CD4-positive, alpha-beta T cell (primary cell): Measurements from ENCODE around the gene SMYD3. TPM values are rescaled to one million over a fixed set of nuclear protein-coding genes. Genes with fewer than 3 reads are reported as not detected.

Experiments
- ATAC-seq: fragments of 200-7000 bp; cut with Tn5 transposase; one replicate; pipeline ENCODE4 v1.10.0; 2022; ENCODE audit warnings: mild to moderate bottlenecking; ENCODE audit not compliant: poor library complexity
- CTCF ChIA-PET: fragments of 350-600 bp; sonication (Branson Sonifier 250); formaldehyde crosslinking; loops from one replicate; lab custom pipeline; 2021; ENCODE audit warnings: antibody characterized with exemption, inconsistent platforms; lab: Charles Lee
- POLR2A ChIA-PET: fragments of 350-600 bp; sonication (Branson Sonifier 250); formaldehyde crosslinking; loops from one replicate; lab custom pipeline; 2021; ENCODE audit warnings: antibody characterized with exemption, inconsistent platforms; lab: Charles Lee
- DNase-seq, 14 experiments: peaks; one replicate each; pipeline ENCODE4 v3.0.0-alpha.2; 2013 to 2020; ENCODE audit warnings: mixed read lengths in 2 of 14
- H3K27ac ChIP-seq, 2 donors: one replicate each; pipeline versions ENCODE4 v1.5.1 to v1.7.0; 2013; ENCODE audit warnings: low read length in 2 of 2, low read depth in 1 of 2, mild to moderate bottlenecking in 1 of 2
- H3K27me3 ChIP-seq, 2 experiments: 1 replicate in 1 of 2; 2 replicates in 1 of 2; pipeline versions ENCODE4 v1.6.1 to v1.7.0; 2013; ENCODE audit warnings: low read length in 2 of 2, control low read depth in 1 of 2, mild to moderate bottlenecking in 1 of 2, moderate library complexity in 1 of 2; ENCODE audit not compliant: insufficient read depth in 2 of 2, control insufficient read depth in 1 of 2
- H3K36me3 ChIP-seq: one replicate; pipeline ENCODE4 v1.6.1; 2013; ENCODE audit warnings: low read length, control low read depth; ENCODE audit not compliant: insufficient read depth
- H3K4me1 ChIP-seq: one replicate; pipeline ENCODE4 v1.6.1; 2013; ENCODE audit warnings: low read length, control low read depth; ENCODE audit not compliant: insufficient read depth
- H3K4me3 ChIP-seq: one replicate; pipeline ENCODE4 v1.5.1; 2013; ENCODE audit warnings: mild to moderate bottlenecking, low read length, moderate library complexity
- H3K9me3 ChIP-seq, 2 experiments: 1 replicate in 1 of 2; 2 replicates in 1 of 2; pipeline versions ENCODE4 v1.6.1 to v1.7.0; 2013; ENCODE audit warnings: low read length in 2 of 2, mild to moderate bottlenecking in 2 of 2, control low read depth in 1 of 2, moderate library complexity in 1 of 2; ENCODE audit not compliant: control insufficient read depth in 1 of 2, insufficient read depth in 1 of 2
- H3K27ac Mint-ChIP-seq: one replicate; pipeline ENCODE4 v1.8.0; 2020; ENCODE audit warnings: mixed read lengths
- H3K27me3 Mint-ChIP-seq: one replicate; pipeline ENCODE4 v1.8.0; 2021; ENCODE audit warnings: mixed read lengths
- H3K36me3 Mint-ChIP-seq: one replicate; pipeline ENCODE4 v1.8.0; 2021; ENCODE audit warnings: low read depth, mixed read lengths
- H3K4me1 Mint-ChIP-seq: one replicate; pipeline ENCODE4 v1.8.0; 2021; ENCODE audit warnings: low read depth, mixed read lengths
- H3K4me3 Mint-ChIP-seq: one replicate; pipeline ENCODE4 v1.8.0; 2020; ENCODE audit warnings: mild to moderate bottlenecking, mixed read lengths
- H3K9me3 Mint-ChIP-seq: one replicate; pipeline ENCODE4 v1.8.0; 2020; ENCODE audit warnings: mixed read lengths
- CTCF ChIP-seq: fragments of 200-600 bp; IDR thresholded peaks from one replicate; pipeline ENCODE4 v1.8.0; 2022; ENCODE audit warnings: antibody characterized with exemption, mild to moderate bottlenecking
- intact Hi-C, 2 experiments: fragments of 100-400 bp; cut with DNase I in 1 of 2; cut with micrococcal nuclease in 1 of 2; formaldehyde crosslinking; loops; one replicate each; pipeline versions ENCODE4 v1.15.1 to v1.9.0; 2023 to 2025; cut with DNase I, micrococcal nuclease
- polyA plus RNA-seq, 2 donors: library from polyadenylated mRNA; unstranded; fragments of 120-200 nt; gene quantifications; one replicate each; pipeline ENCODE4 v1.2.1, GENCODE V29; 2013
- total RNA-seq, 174 experiments: library from RNA in 2 of 174; stranded (reverse) in 2 of 174; gene quantifications; one replicate each; pipeline ENCODE4 v1.2.3 and lab custom pipeline; 2021 to 2026

Gene SMYD3
- total RNA-seq: 10 to 100 TPM; 18.8 to 19.6 TPM
- 11.5 TPM for polyA plus RNA-seq (2013, experiment 1 of 2)
- polyA plus RNA-seq (2013, experiment 2 of 2): 11.7 TPM
- total RNA-seq (lab: John Stamatoyannopoulos, UW): 3.1 to 21.6 (median 11.3) reads per million in 172 experiments

- peak; percentile 85 for ATAC-seq
- Histone ChIP-seq H3K27me3 (no peaks in the 10 kb centered on the region), H3K4me3 (peak within 1 kb of the TSS; percentile 81), H3K36me3 (no peaks in the 10 kb centered on the region), H3K4me1 (peaks cover 20% of the 10 kb centered on the region), H3K9me3 (no peaks in the 10 kb centered on the region), H3K27ac (peak within 1 kb of the TSS in 1 of 2 donors; percentile 27)
- intact Hi-C loops: loop anchor here (2.0 to 5.0 kb wide), 4 partner anchors 60 to 600 kb away; partner anchors contain the start of genes AHCTF1 (in 1 of the 2), CNST (in 1 of the 2) and TFB2M (in 1 of the 2)
- peaks cover 37% of the 10 kb centered on the region for H3K4me1 Mint-ChIP-seq
- peak within 1 kb of the TSS; percentile 94 for H3K4me3 Mint-ChIP-seq
- H3K36me3 Mint-ChIP-seq: peaks cover 5% of the 10 kb centered on the region
- TF ChIP-seq CTCF: no peak
- no peaks in the 10 kb centered on the region for H3K27me3 Mint-ChIP-seq
- CTCF ChIA-PET: interaction anchor here (1.0 to 1.3 kb wide), 3 partner anchors 8 to 60 kb away, joined by 3 to 5 read pairs (median 3); no protein-coding TSS in a partner anchor
- H3K9me3 Mint-ChIP-seq: no peaks in the 10 kb centered on the region
- peak; percentile 57 to 93 (median 73) for DNase-seq
- POLR2A ChIA-PET: interaction anchor here (0.6 to 2.1 kb wide), 3 partner anchors 9 to 425 kb away, joined by 3 to 7 read pairs (median 5); partner anchors contain the start of genes AHCTF1, CNST and TFB2M
- peak within 1 kb of the TSS; percentile 90 for H3K27ac Mint-ChIP-seq
Observed at GRCh38 chr1:246506674-246507481, at the start of gene SMYD3. TSS of gene SMYD3 (minus strand) at chr1:246507279.

- TF ChIP-seq CTCF: no peak
- ChIA-PET POLR2A (no interaction called here), CTCF (interaction anchor here (0.6 kb wide), 1 partner anchor 146 kb away, joined by 3 read pairs; no protein-coding TSS in a partner anchor)
- Histone ChIP-seq H3K27me3 (no peaks in the 10 kb centered on the region), H3K4me1 (no peaks in the 10 kb centered on the region), H3K4me3 (no peak overlapping the region), H3K9me3 (no peaks in the 10 kb centered on the region), H3K27ac (no peak overlapping the region), H3K36me3 (peaks cover 73% of the 10 kb centered on the region)
- peaks cover 94% of the 10 kb centered on the region for H3K36me3 Mint-ChIP-seq
- no peak for ATAC-seq
- DNase-seq: no peak
- intact Hi-C loops: no loop called here
- peaks cover 4% of the 10 kb centered on the region for H3K4me1 Mint-ChIP-seq
- H3K27me3 Mint-ChIP-seq: no peaks in the 10 kb centered on the region
- no peaks in the 10 kb centered on the region for H3K9me3 Mint-ChIP-seq
- H3K4me3 Mint-ChIP-seq: no peak overlapping the region
- no peak overlapping the region for H3K27ac Mint-ChIP-seq
Observed at GRCh38 chr1:246554201-246554600, 47.1 kb upstream of the SMYD3 start.

- Mint-ChIP-seq H3K4me3 (no peak overlapping the region), H3K27me3 (no peaks in the 10 kb centered on the region), H3K4me1 (peaks cover 4% of the 10 kb centered on the region), H3K27ac (no peak overlapping the region), H3K9me3 (no peaks in the 10 kb centered on the region), H3K36me3 (peaks cover 90% of the 10 kb centered on the region)
- DNase-seq: no peak
- no peak for ATAC-seq
- ChIA-PET POLR2A (no interaction called here), CTCF (no interaction called here)
- Histone ChIP-seq H3K4me1 (no peaks in the 10 kb centered on the region), H3K27me3 (no peaks in the 10 kb centered on the region), H3K4me3 (no peak overlapping the region), H3K27ac (no peak overlapping the region), H3K9me3 (no peaks in the 10 kb centered on the region), H3K36me3 (peaks cover 83% of the 10 kb centered on the region)
- intact Hi-C loops: no loop called here
- no peak for TF ChIP-seq CTCF
Observed at GRCh38 chr1:246552110-246552509, 45.0 kb upstream of the SMYD3 start.
